ENCODE results near the gene PGRMC2.
"Not testable (repeated sequence)": the region's sequence is repeated elsewhere in the genome, so short reads cannot be mapped to it uniquely, and the experiment has no call there.

Gene PGRMC2

GRCh38 chr4:128249787-128250668 is 37.6 kb downstream of the PGRMC2 start:
- no peak for DNase-seq (ENCODE audit: extremely low read depth, low read depth)
- no peak for TF ChIP-seq CTCF (IDR thresholded peaks at IDR 0.05; ENCODE audit: low read depth, low read length)

- TF ChIP-seq CTCF (IDR thresholded peaks at IDR 0.05; ENCODE audit: low read depth, low read length) = no peak
- DNase-seq (ENCODE audit: extremely low read depth, low read depth) = no peak
These were observed 39.7 kb downstream of the PGRMC2 start for GRCh38 chr4:128247906-128248305.

DNA sequence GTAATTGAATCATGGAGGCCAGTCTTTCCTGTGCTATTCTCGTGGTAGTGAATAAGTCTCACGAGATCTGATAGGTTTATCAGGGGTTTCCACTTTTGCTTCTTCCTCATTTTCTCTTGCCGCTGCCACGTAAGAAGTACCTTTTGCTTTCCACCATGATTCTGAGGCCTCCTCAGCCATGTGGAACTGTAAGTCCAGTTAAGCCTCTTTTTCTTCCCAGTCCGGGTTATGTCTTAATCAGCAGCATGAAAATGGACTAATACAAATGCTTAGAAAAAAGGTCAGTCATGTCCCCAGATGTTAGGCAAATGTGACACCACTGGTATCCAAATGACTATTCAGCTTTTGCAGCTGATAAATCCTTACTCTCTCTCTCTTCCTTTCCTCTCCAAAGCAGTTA is 42.2 kb downstream of the PGRMC2 start:
- not testable (repeated sequence) for DNase-seq (ENCODE audit: extremely low read depth, low read depth)

- no peak for TF ChIP-seq CTCF (IDR thresholded peaks at IDR 0.05; ENCODE audit: low read depth, low read length)
- no peak for DNase-seq (ENCODE audit: extremely low read depth, low read depth)
These were observed 43.2 kb downstream of the PGRMC2 start for GRCh38 chr4:128244379-128244778.

GRCh38 chr4:128242601-128243000 is 45.0 kb downstream of the PGRMC2 start:
- no peak for TF ChIP-seq CTCF (IDR thresholded peaks at IDR 0.05; ENCODE audit: low read depth, low read length)

DNA sequence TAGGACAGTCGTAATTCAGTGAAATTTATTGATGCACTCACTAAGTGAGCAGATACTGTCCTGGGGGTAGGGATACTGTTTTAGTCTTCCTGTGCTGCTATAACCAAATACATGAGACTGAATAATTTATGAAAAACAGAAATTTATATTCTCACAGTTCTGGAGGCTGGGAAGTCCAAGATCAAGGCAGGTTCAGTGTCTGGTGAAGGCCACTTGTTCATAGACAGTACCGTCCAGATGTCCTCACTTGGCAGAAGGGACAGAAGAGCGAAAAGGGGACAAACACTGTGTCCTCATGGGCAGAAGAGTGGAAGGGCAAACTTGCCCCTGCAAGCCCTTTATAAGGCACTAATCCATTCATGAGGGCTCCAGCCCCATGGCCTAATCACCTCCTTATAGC is 45.6 kb downstream of the PGRMC2 start:
- no peak for TF ChIP-seq CTCF (IDR thresholded peaks at IDR 0.05; ENCODE audit: low read depth, low read length)
- no peak for DNase-seq (ENCODE audit: extremely low read depth, low read depth)

More at GRCh38 chr4:128242601-128243000, 45.0 kb downstream of the PGRMC2 start:
- no peak for DNase-seq (ENCODE audit: extremely low read depth, low read depth)

DNA sequence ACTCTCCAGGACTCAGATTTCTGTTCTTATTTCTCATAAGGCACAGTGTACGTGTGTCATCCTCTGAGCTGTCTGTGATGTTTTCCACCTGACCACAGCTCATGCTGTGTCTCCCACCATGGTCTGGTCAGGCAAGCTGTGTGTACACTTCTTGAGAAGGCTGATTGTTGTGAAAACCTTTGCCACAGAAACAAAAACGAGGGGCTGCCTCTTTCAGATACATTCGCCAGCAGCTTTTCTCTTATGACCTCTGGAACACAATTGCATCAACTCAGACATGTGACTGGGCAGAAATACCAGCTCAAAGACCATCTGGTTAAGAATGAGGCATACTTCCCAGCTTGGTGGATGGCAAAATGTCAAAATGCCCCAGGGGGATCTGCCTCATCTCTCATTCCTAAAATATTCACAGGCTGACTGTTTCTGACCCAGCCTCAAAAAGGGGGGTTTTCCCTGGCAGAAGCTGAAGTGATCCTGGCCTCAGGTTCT is 46.1 kb downstream of the PGRMC2 start:
- no peak for TF ChIP-seq CTCF (IDR thresholded peaks at IDR 0.05; ENCODE audit: low read depth, low read length)
- peak; percentile 91 for DNase-seq (ENCODE audit: extremely low read depth, low read depth)
